A549 (cell line): ENCODE data around the gene APOBEC3H. TPM values are rescaled to one million over a fixed set of nuclear protein-coding genes. Genes with fewer than 3 reads are reported as not detected.

Experiments
- ATAC-seq, 2 experiments: fragments of 200-7000 bp in 1 of 2; fragments of >200 bp in 1 of 2; cut with Nextera tagmentation in 1 of 2; cut with Tn5 transposase in 1 of 2; 3 replicates each; pipeline versions ENCODE4 v1.8.0 to v1.9.1; 2018 to 2020; ENCODE audit warnings: mild to moderate bottlenecking in 1 of 2, moderate library complexity in 1 of 2
- CTCF ChIA-PET: fragments of 300-600 bp; sonication (Branson Sonifier 250); formaldehyde crosslinking; extraction: SDS; loops from one replicate; lab custom pipeline; 2021; ENCODE audit warnings: antibody characterized with exemption, inconsistent platforms; lab: Yijun Ruan, JAX
- POLR2A ChIA-PET: fragments of 350-600 bp; formaldehyde crosslinking; extraction: SDS; loops from one replicate; lab custom pipeline; 2021; ENCODE audit warnings: antibody characterized with exemption, inconsistent platforms; lab: Yijun Ruan, JAX
- DNase-seq, 2 experiments: peaks; one replicate each; pipeline versions ENCODE4 v3.0.0 to v3.0.0-alpha.2; 2011 to 2016; ENCODE audit warnings: low read depth in 1 of 2, low spot score in 1 of 2
- FAIRE-seq: peaks from 2 replicates; lab custom pipeline; 2011; peaks lifted over from hg19 to GRCh38; lab: Jason Lieb, UNC
- H3K27ac ChIP-seq, 2 experiments: fragments of >200 bp; sonication (Bioruptor Twin); formaldehyde crosslinking; 3 replicates each; pipeline ENCODE4 v1.5.1; 2016 to 2017
- H3K4me1 ChIP-seq: fragments of >200 bp; sonication (Bioruptor Twin); formaldehyde crosslinking; 3 replicates; pipeline ENCODE4 v1.6.1; 2016
- H3K4me2 ChIP-seq: fragments of >200 bp; sonication (Bioruptor Twin); formaldehyde crosslinking; 3 replicates; pipeline ENCODE4 v1.6.1; 2016
- H3K4me3 ChIP-seq: fragments of >200 bp; sonication (Bioruptor Twin); formaldehyde crosslinking; 3 replicates; pipeline ENCODE4 v1.5.1; 2016
- H3K9me3 ChIP-seq: fragments of >200 bp; sonication (Bioruptor Twin); formaldehyde crosslinking; 3 replicates; pipeline ENCODE4 v1.6.1; 2016
- CBX8 ChIP-seq: fragments of 200-600 bp; sonication (generic); IDR thresholded peaks from 2 replicates; pipeline ENCODE4 v1.6.1; 2016
- CEBPB ChIP-seq, 2 experiments: fragments of >200 bp in 1 of 2; sonication (Bioruptor Twin) in 1 of 2; formaldehyde crosslinking in 1 of 2; IDR thresholded peaks; 2 replicates each; pipeline ENCODE4 v1.6.1; 2012 to 2016
- E2F6 ChIP-seq: IDR thresholded peaks from 2 replicates; pipeline ENCODE4 v1.6.1; 2012; ENCODE audit warnings: low read depth, borderline replicate concordance
- EHF ChIP-seq: fragments of 250-450 bp; sonication (Bioruptor Pico); IDR thresholded peaks from 2 replicates; pipeline ENCODE4 v1.5.0; 2020; ENCODE audit warnings: mild to moderate bottlenecking
- EHMT2 ChIP-seq: fragments of 200-600 bp; sonication (generic); IDR thresholded peaks from 2 replicates; pipeline ENCODE4 v1.6.1; 2016; ENCODE audit warnings: antibody characterized with exemption, low read depth, mild to moderate bottlenecking, moderate library complexity
- FOSB ChIP-seq: fragments of 250-450 bp; sonication (Bioruptor Pico); IDR thresholded peaks from 2 replicates; pipeline ENCODE4 v1.5.0; 2020; ENCODE audit warnings: mild to moderate bottlenecking, moderate library complexity
- HES2 ChIP-seq: fragments of >200 bp; sonication (Bioruptor Twin); formaldehyde crosslinking; IDR thresholded peaks from 2 replicates; pipeline ENCODE4 v1.6.1; 2016
- KDM1A ChIP-seq: fragments of 200-600 bp; sonication (generic); IDR thresholded peaks from 2 replicates; pipeline ENCODE4 v1.6.1; 2016; ENCODE audit warnings: low read depth, mild to moderate bottlenecking
- MAX ChIP-seq: IDR thresholded peaks from 2 replicates; pipeline ENCODE4 v1.6.1; 2012
- MYC ChIP-seq: IDR thresholded peaks from 2 replicates; pipeline ENCODE4 v1.6.1; 2012; ENCODE audit warnings: mild to moderate bottlenecking, inconsistent platforms, low read length, improper control_type of control experiment, borderline replicate concordance
- NR3C1 ChIP-seq: fragments of >200 bp; sonication (Bioruptor Twin); formaldehyde crosslinking; IDR thresholded peaks from 3 replicates; pipeline ENCODE4 v1.6.1; 2017
- RFX5 ChIP-seq: fragments of 450-650 bp; IDR thresholded peaks from 2 replicates; pipeline ENCODE4 v1.7.1; 2014; ENCODE audit warnings: antibody characterized with exemption, mild to moderate bottlenecking, moderate library complexity
- SMC3 ChIP-seq: fragments of >200 bp; sonication (Bioruptor Twin); formaldehyde crosslinking; IDR thresholded peaks from 3 replicates; pipeline ENCODE4 v1.6.1; 2018; ENCODE audit warnings: inconsistent platforms
- TFCP2L1 ChIP-seq: fragments of 250-450 bp; sonication (Bioruptor Pico); IDR thresholded peaks from 2 replicates; pipeline ENCODE4 v1.5.0; 2021; ENCODE audit warnings: mild to moderate bottlenecking
- TP53 ChIP-seq: fragments of 250-450 bp; sonication (Bioruptor Pico); IDR thresholded peaks from 2 replicates; pipeline ENCODE4 v1.5.0; 2021; ENCODE audit warnings: mild to moderate bottlenecking, moderate library complexity
- USF2 ChIP-seq: fragments of 450-650 bp; IDR thresholded peaks from 2 replicates; pipeline ENCODE4 v1.6.1; 2014; ENCODE audit warnings: antibody characterized with exemption
- ZC3H11A ChIP-seq: fragments of 450-650 bp; IDR thresholded peaks from 2 replicates; pipeline ENCODE4 v1.6.1; 2014; ENCODE audit warnings: antibody characterized with exemption, mild to moderate bottlenecking
- ZFP36 ChIP-seq: fragments of 450-650 bp; IDR thresholded peaks from 2 replicates; pipeline ENCODE4 v1.6.1; 2014; ENCODE audit warnings: borderline replicate concordance; ENCODE audit not compliant: partially characterized antibody
- ZNF302 ChIP-seq: fragments of 250-450 bp; sonication (Bioruptor Pico); IDR thresholded peaks from 2 replicates; pipeline ENCODE4 v1.9.0; 2021; ENCODE audit warnings: inconsistent platforms, mild to moderate bottlenecking, moderate library complexity
- WGBS: methylation state at CpG from one replicate; pipeline ENCODE4 v1.1.6; 2017; ENCODE audit errors: missing lambda C conversion rate; 5-methylcytosine and 5-hydroxymethylcytosine counted together
- polyA plus RNA-seq, 4 experiments: library from polyadenylated mRNA; depleted of rRNA in 3 of 4; stranded (reverse); fragments of >200 nt; fragmentation: RNase III in 1 of 4; extraction: RNeasy Plus Mini Kit Qiagen cat#74134 plus additional on column Dnase treatment in 1 of 4; gene quantifications; 2 replicates in 3 of 4; 3 replicates in 1 of 4; pipeline ENCODE4 v1.2.3, GENCODE V29; 2011 to 2017
- TF ChIP-seq, protein P1 (sequence below): IDR thresholded peaks from 2 replicates; pipeline ENCODE4 v1.6.1; 2012
- TF ChIP-seq, protein P2 (sequence below): fragments of 200-600 bp; sonication (generic); IDR thresholded peaks from 2 replicates; pipeline ENCODE4 v1.6.1; 2016; ENCODE audit warnings: antibody characterized with exemption, mild to moderate bottlenecking, moderate library complexity
- TF ChIP-seq, protein P3 (sequence below): fragments of >200 bp; sonication (Bioruptor Twin); formaldehyde crosslinking; IDR thresholded peaks from 3 replicates; pipeline ENCODE4 v1.6.1; 2016

Gene APOBEC3H
- polyA plus RNA-seq, 2 of the 4 experiments (the other 2 are of a cell fraction) = 0.39 to 0.43 TPM

DNA sequence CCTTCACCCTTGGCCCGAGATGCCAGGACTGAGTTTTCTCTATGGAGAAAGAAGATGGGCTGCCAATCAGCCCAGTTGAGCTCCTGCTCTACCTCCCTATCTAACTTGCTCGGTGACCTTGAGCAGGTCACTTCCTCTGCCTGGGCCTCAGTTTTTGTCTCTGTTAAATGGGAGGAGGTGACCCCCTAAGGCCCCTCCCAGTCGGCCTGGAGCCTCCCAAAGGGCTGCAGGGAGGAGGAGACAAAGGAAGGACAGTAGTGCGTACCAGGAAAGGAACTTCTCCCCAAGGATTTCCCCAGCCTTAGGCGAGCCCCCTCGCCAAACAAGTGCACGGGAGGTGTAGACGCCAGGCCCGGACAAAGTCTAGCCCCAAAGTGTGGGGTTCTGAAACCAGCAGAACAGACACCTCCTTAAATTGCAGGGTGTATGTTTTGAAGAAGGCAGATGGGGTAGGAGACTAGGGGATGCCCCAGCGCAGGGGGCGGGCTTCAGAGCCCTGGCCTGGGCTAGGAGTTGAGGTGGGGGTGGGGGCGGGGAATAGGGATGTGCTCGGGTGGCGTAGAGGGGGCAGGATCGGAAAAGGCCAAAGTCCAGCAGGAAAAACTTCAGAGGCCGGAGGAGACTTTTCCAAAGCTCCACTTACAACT lies 54.4 kb downstream of the APOBEC3H start:
- ATAC-seq (no peak), FAIRE-seq (no peak), DNase-seq (no peak)
- no peaks in the 10 kb centered on the region for H3K9me3 ChIP-seq
- peaks cover 10% of the 10 kb centered on the region; the same call in 1 of the 3 replicates for H3K4me1 ChIP-seq
- TF ChIP-seq CBX8 (no peak), MYC (no peak), RFX5 (no peak), EHF (CRISPR knock-in tag) (no peak), HES2 (no peak), SMC3 (no peak), KDM1A (no peak), ZC3H11A (no peak), EHMT2 (no peak)
- TF ChIP-seq, protein P1, sequence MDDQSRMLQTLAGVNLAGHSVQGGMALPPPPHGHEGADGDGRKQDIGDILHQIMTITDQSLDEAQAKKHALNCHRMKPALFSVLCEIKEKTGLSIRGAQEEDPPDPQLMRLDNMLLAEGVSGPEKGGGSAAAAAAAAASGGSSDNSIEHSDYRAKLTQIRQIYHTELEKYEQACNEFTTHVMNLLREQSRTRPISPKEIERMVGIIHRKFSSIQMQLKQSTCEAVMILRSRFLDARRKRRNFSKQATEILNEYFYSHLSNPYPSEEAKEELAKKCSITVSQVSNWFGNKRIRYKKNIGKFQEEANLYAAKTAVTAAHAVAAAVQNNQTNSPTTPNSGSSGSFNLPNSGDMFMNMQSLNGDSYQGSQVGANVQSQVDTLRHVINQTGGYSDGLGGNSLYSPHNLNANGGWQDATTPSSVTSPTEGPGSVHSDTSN = no peak
- TF ChIP-seq, protein P2, sequence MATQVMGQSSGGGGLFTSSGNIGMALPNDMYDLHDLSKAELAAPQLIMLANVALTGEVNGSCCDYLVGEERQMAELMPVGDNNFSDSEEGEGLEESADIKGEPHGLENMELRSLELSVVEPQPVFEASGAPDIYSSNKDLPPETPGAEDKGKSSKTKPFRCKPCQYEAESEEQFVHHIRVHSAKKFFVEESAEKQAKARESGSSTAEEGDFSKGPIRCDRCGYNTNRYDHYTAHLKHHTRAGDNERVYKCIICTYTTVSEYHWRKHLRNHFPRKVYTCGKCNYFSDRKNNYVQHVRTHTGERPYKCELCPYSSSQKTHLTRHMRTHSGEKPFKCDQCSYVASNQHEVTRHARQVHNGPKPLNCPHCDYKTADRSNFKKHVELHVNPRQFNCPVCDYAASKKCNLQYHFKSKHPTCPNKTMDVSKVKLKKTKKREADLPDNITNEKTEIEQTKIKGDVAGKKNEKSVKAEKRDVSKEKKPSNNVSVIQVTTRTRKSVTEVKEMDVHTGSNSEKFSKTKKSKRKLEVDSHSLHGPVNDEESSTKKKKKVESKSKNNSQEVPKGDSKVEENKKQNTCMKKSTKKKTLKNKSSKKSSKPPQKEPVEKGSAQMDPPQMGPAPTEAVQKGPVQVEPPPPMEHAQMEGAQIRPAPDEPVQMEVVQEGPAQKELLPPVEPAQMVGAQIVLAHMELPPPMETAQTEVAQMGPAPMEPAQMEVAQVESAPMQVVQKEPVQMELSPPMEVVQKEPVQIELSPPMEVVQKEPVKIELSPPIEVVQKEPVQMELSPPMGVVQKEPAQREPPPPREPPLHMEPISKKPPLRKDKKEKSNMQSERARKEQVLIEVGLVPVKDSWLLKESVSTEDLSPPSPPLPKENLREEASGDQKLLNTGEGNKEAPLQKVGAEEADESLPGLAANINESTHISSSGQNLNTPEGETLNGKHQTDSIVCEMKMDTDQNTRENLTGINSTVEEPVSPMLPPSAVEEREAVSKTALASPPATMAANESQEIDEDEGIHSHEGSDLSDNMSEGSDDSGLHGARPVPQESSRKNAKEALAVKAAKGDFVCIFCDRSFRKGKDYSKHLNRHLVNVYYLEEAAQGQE = no peak
- WGBS = 61% methylated on average over 10 of the region's 16 CpGs
- CTCF ChIA-PET = interaction anchor here (1.0 to 4.3 kb wide), 3 partner anchors 16 to 224 kb away, joined by 3 to 21 read pairs (median 3); no protein-coding TSS in a partner anchor
- peak overlapping the region; percentile 51; the same call in 2 of the 3 replicates for H3K4me3 ChIP-seq
- peak overlapping the region in 1 of 2 experiments; percentile 90; a peak in 2 of 6 replicates for H3K27ac ChIP-seq
- POLR2A ChIA-PET = interaction anchor here (1.8 kb wide), 1 partner anchor 168 kb away, joined by 14 read pairs; the partner anchor contains the start of gene RPL3
- peak overlapping the region; percentile 73 for H3K4me2 ChIP-seq

- ChIA-PET POLR2A (interaction anchor here (1.0 to 1.8 kb wide), 3 partner anchors 158 to 368 kb away, joined by 3 to 14 read pairs (median 3); partner anchors contain the start of genes ATF4 and RPL3), CTCF (interaction anchor here (1.0 to 4.3 kb wide), 3 partner anchors 17 to 225 kb away, joined by 3 to 21 read pairs (median 3); no protein-coding TSS in a partner anchor)
- Histone ChIP-seq H3K4me3 (peak overlapping the region; percentile 51), H3K4me2 (peak overlapping the region; percentile 73), H3K9me3 (no peaks in the 10 kb centered on the region), H3K27ac (peak overlapping the region; percentile 55 to 90), H3K4me1 (peaks cover 10% of the 10 kb centered on the region; the same call in 1 of the 3 replicates)
- DNase-seq (no peak), ATAC-seq (no peak; a peak in 1 of 6 replicates), FAIRE-seq (no peak)
- TF ChIP-seq USF2 (no peak), CEBPB (IDR thresholded peaks at IDR 0.05) (no peak), EHF (CRISPR knock-in tag) (no peak), FOSB (CRISPR knock-in tag) (no peak), MAX (no peak), TP53 (no peak), E2F6 (no peak), NR3C1 (no peak), ZNF302 (no peak), TFCP2L1 (CRISPR knock-in tag) (no peak), ZFP36 (no peak)
- TF ChIP-seq, protein P1 = no peak
- TF ChIP-seq, protein P3, sequence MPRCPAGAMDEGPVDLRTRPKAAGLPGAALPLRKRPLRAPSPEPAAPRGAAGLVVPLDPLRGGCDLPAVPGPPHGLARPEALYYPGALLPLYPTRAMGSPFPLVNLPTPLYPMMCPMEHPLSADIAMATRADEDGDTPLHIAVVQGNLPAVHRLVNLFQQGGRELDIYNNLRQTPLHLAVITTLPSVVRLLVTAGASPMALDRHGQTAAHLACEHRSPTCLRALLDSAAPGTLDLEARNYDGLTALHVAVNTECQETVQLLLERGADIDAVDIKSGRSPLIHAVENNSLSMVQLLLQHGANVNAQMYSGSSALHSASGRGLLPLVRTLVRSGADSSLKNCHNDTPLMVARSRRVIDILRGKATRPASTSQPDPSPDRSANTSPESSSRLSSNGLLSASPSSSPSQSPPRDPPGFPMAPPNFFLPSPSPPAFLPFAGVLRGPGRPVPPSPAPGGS = no peak
- TF ChIP-seq, protein P2 = no peak
- WGBS = 78% methylated on average over 11 of the region's 44 CpGs
These were observed 55.0 kb downstream of the APOBEC3H start for GRCh38 chr22:39152024-39152510.
